HS-5 (cell line): Measurements from ENCODE around the gene CMTM4.
"Not testable (repeated sequence)": the region's sequence is repeated elsewhere in the genome, so short reads cannot be mapped to it uniquely, and the experiment has no call there.

Experiments used
- DNase-seq: peaks from one replicate; pipeline ENCODE4 v3.0.0-alpha.2; 2012; ENCODE audit warnings: low read depth

Gene CMTM4

GRCh38 chr16:66705790-66706505, 9.4 kb upstream of the CMTM4 start:
- no peak for DNase-seq

- no peak for DNase-seq
These were observed 7.1 kb upstream of the CMTM4 start for GRCh38 chr16:66703406-66704215.

GRCh38 chr16:66701516-66701915, 5.0 kb upstream of the CMTM4 start:
- no peak for DNase-seq

- DNase-seq, result no peak
These were observed 4.5 kb upstream of the CMTM4 start for GRCh38 chr16:66701026-66701425.

- no peak for DNase-seq
These were observed 3.4 kb upstream of the CMTM4 start for GRCh38 chr16:66699898-66700297.

GRCh38 chr16:66698046-66698445, 1.5 kb upstream of the CMTM4 start:
- DNase-seq, result no peak

GRCh38 chr16:66695935-66696668, 441 bp downstream of the CMTM4 start:
- DNase-seq, result no peak

GRCh38 chr16:66695471-66695934, 1.0 kb downstream of the CMTM4 start:
- no peak for DNase-seq

- no peak for DNase-seq
These were observed 3.4 kb downstream of the CMTM4 start for GRCh38 chr16:66693149-66693548.

GRCh38 chr16:66692341-66692740, 4.2 kb downstream of the CMTM4 start:
- no peak for DNase-seq

- no peak for DNase-seq
These were observed 5.3 kb downstream of the CMTM4 start for GRCh38 chr16:66691234-66691633.

- no peak for DNase-seq
These were observed 6.3 kb downstream of the CMTM4 start for GRCh38 chr16:66690106-66690847.

GRCh38 chr16:66689282-66689681, 7.3 kb downstream of the CMTM4 start:
- DNase-seq, result no peak

- DNase-seq, result no peak
These were observed 8.5 kb downstream of the CMTM4 start for GRCh38 chr16:66687906-66688625.

- not testable (repeated sequence) for DNase-seq
These were observed 10.9 kb downstream of the CMTM4 start for GRCh38 chr16:66685501-66686115.

- DNase-seq, result no peak
These were observed 14.3 kb downstream of the CMTM4 start for GRCh38 chr16:66682271-66682670.

- DNase-seq, result no peak
These were observed 14.9 kb downstream of the CMTM4 start for GRCh38 chr16:66681676-66682075.

- DNase-seq, result no peak
These were observed 18.2 kb downstream of the CMTM4 start for GRCh38 chr16:66678337-66678736.

- no peak for DNase-seq
These were observed 18.7 kb downstream of the CMTM4 start for GRCh38 chr16:66677836-66678235.

GRCh38 chr16:66677179-66677578, 19.4 kb downstream of the CMTM4 start:
- no peak for DNase-seq

GRCh38 chr16:66676599-66676998, 19.9 kb downstream of the CMTM4 start:
- DNase-seq, result no peak
